ENCODE measurements around the gene ZNF664. TPM values are rescaled to one million over a fixed set of nuclear protein-coding genes. Genes with fewer than 3 reads are reported as not detected.

The ZNF664 gene
- total RNA-seq, 4 donors from 2014 or later, result 23.1 to 97.1 (median 52.1) TPM

GRCh38 chr12:124024776-124025175 lies 51.8 kb downstream of the ZNF664 start:
- Histone ChIP-seq H3K4me1 (peaks cover 0 to 6% of the 10 kb centered on the region in 2 donors), H3K27me3 (no peaks in the 10 kb centered on the region), H3K36me3 (no peaks in the 10 kb centered on the region), H3K4me3 (no peak overlapping the region), H3K9me3 (no peaks in the 10 kb centered on the region), H3K27ac (no peak overlapping the region)
- no peak for DNase-seq
- TF ChIP-seq CTCF (IDR thresholded peaks at IDR 0.05) (no peak), POLR2A (IDR thresholded peaks at IDR 0.05) (no peak)
- intact Hi-C loops (cut with DNase I; ENCODE audit: low total_unique reads), result no loop called here

- H3K4me1 ChIP-seq, result no peaks in the 10 kb centered on the region
- H3K36me3 ChIP-seq, result no peaks in the 10 kb centered on the region
- TF ChIP-seq POLR2A (IDR thresholded peaks at IDR 0.05), result no peak
- TF ChIP-seq CTCF (IDR thresholded peaks at IDR 0.05), result no peak
- H3K27ac ChIP-seq, result no peak overlapping the region
- DNase-seq, result no peak
- intact Hi-C loops (cut with DNase I; ENCODE audit: low total_unique reads), result no loop called here
- no peaks in the 10 kb centered on the region for H3K9me3 ChIP-seq
- H3K4me3 ChIP-seq, result no peak overlapping the region
- no peaks in the 10 kb centered on the region for H3K27me3 ChIP-seq
Measured at GRCh38 chr12:124025661-124026060, 52.6 kb downstream of the ZNF664 start.

GRCh38 chr12:124026755-124027745 lies 54.0 kb downstream of the ZNF664 start:
- DNase-seq, result no peak
- no peaks in the 10 kb centered on the region for H3K9me3 ChIP-seq
- no peaks in the 10 kb centered on the region for H3K36me3 ChIP-seq
- H3K4me1 ChIP-seq, result no peaks in the 10 kb centered on the region
- TF ChIP-seq CTCF (IDR thresholded peaks at IDR 0.05), result no peak
- no peak overlapping the region for H3K27ac ChIP-seq
- no peaks in the 10 kb centered on the region for H3K27me3 ChIP-seq
- intact Hi-C loops (cut with DNase I; ENCODE audit: low total_unique reads), result no loop called here
- no peak overlapping the region for H3K4me3 ChIP-seq

- no peak overlapping the region for H3K4me3 ChIP-seq
- no peaks in the 10 kb centered on the region for H3K36me3 ChIP-seq
- no peak for DNase-seq
- intact Hi-C loops (cut with DNase I; ENCODE audit: low total_unique reads), result no loop called here
- no peaks in the 10 kb centered on the region for H3K27me3 ChIP-seq
- no peaks in the 10 kb centered on the region for H3K9me3 ChIP-seq
- no peaks in the 10 kb centered on the region for H3K4me1 ChIP-seq
- TF ChIP-seq CTCF (IDR thresholded peaks at IDR 0.05) (no peak), POLR2A (IDR thresholded peaks at IDR 0.05) (no peak)
- H3K27ac ChIP-seq, result no peak overlapping the region
Measured at GRCh38 chr12:124027753-124028554, 54.9 kb downstream of the ZNF664 start.

- no peak for DNase-seq
- no peaks in the 10 kb centered on the region for H3K4me1 ChIP-seq
- no peaks in the 10 kb centered on the region for H3K9me3 ChIP-seq
- no peaks in the 10 kb centered on the region for H3K36me3 ChIP-seq
- TF ChIP-seq POLR2A (IDR thresholded peaks at IDR 0.05) (no peak), CTCF (IDR thresholded peaks at IDR 0.05) (no peak)
- H3K27me3 ChIP-seq, result no peaks in the 10 kb centered on the region
- intact Hi-C loops (cut with DNase I; ENCODE audit: low total_unique reads), result no loop called here
- H3K27ac ChIP-seq, result no peak overlapping the region
- no peak overlapping the region for H3K4me3 ChIP-seq
Measured at GRCh38 chr12:124028555-124028925, 55.5 kb downstream of the ZNF664 start.
